Effector memory CD4-positive, alpha-beta T cell (primary cell): ENCODE results near the gene AFF1.
"Not testable (repeated sequence)": the region's sequence is repeated elsewhere in the genome, so short reads cannot be mapped to it uniquely, and the experiment has no call there.

ENCODE experiments used
- DNase-seq, 3 donors: peaks; one replicate each; pipeline ENCODE4 v3.0.0-alpha.2; 2020
- H3K27ac ChIP-seq: 2 replicates; pipeline ENCODE4 v1.7.0; 2013; ENCODE audit warnings: mild to moderate bottlenecking, low read length, moderate library complexity; ENCODE audit not compliant: insufficient read depth, poor library complexity, severe bottlenecking
- H3K27me3 ChIP-seq: replicated peaks from 2 replicates; pipeline ENCODE4 v1.7.0; 2013; ENCODE audit warnings: mild to moderate bottlenecking, low read length; ENCODE audit not compliant: insufficient read depth, control insufficient read depth, poor library complexity, severe bottlenecking
- H3K36me3 ChIP-seq: 2 replicates; pipeline ENCODE4 v1.7.0; 2013; ENCODE audit warnings: mild to moderate bottlenecking, low read length, moderate library complexity; ENCODE audit not compliant: control insufficient read depth, insufficient read depth
- H3K4me1 ChIP-seq: 2 replicates; pipeline ENCODE4 v1.7.0; 2013; ENCODE audit warnings: low read length, mild to moderate bottlenecking; ENCODE audit not compliant: control insufficient read depth, insufficient read depth, poor library complexity, severe bottlenecking
- H3K4me3 ChIP-seq: 2 replicates; pipeline ENCODE4 v1.7.0; 2013; ENCODE audit warnings: low read length, low read depth, mild to moderate bottlenecking; ENCODE audit not compliant: insufficient read depth, poor library complexity, severe bottlenecking
- H3K9me3 ChIP-seq: 2 replicates; pipeline ENCODE4 v1.7.0; 2013; ENCODE audit warnings: mild to moderate bottlenecking, low read length, moderate library complexity; ENCODE audit not compliant: control insufficient read depth

Gene AFF1

GRCh38 chr4:87009095-87009648 is 74.4 kb downstream of the AFF1 start:
- H3K4me3 ChIP-seq, result no peak overlapping the region

GRCh38 chr4:87010192-87010591 is 75.4 kb downstream of the AFF1 start:
- H3K4me1 ChIP-seq, result peaks cover 11% of the 10 kb centered on the region
- DNase-seq, result no peak
- no peaks in the 10 kb centered on the region for H3K27me3 ChIP-seq
- no peaks in the 10 kb centered on the region for H3K36me3 ChIP-seq
- H3K27ac ChIP-seq, result no peak overlapping the region
- H3K4me3 ChIP-seq, result no peak overlapping the region
- no peaks in the 10 kb centered on the region for H3K9me3 ChIP-seq

More at GRCh38 chr4:87009095-87009648, 74.4 kb downstream of the AFF1 start:
- Histone ChIP-seq H3K27me3 (no peaks in the 10 kb centered on the region), H3K9me3 (no peaks in the 10 kb centered on the region), H3K27ac (no peak overlapping the region), H3K36me3 (no peaks in the 10 kb centered on the region), H3K4me1 (peaks cover 15% of the 10 kb centered on the region)
- DNase-seq, result no peak

- peaks cover 9% of the 10 kb centered on the region for H3K4me1 ChIP-seq
- no peaks in the 10 kb centered on the region for H3K36me3 ChIP-seq
- no peaks in the 10 kb centered on the region for H3K9me3 ChIP-seq
- H3K27ac ChIP-seq, result no peak overlapping the region
- no peak for DNase-seq
- no peaks in the 10 kb centered on the region for H3K27me3 ChIP-seq
- H3K4me3 ChIP-seq, result no peak overlapping the region
These were observed 76.7 kb downstream of the AFF1 start for GRCh38 chr4:87011340-87012034.

DNA sequence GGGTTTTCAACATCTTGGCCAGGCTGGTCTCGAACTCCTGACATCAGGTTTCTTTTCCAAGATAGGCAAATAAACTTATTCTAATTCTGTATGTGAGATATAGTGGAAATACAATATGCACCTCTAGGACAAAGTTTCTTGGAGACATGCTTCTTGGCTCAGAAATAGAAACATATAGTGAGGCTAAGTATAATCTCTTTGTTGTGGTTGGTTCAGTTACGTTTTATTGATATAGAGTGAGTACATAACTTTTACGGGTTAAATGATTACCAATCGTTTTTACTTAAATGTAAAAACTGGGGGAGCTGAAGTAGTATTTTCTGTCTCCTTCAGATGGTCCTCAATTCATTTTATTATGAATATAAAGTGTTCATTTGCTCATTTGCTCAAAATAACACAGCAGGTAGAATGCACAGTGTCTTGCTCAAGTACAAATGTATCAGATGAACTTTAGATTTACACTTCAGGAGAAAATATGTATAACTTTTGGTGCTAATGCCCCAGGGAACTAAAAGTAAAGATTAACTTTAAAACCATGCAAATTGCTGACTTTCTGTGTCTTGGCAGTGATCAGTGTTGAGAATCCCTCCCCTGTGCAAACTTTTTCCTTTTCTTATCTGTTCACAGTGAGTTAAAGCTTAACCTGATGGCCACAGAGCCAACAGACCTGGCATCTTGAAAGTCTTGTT is 77.6 kb downstream of the AFF1 start:
- Histone ChIP-seq H3K27ac (no peak overlapping the region), H3K36me3 (no peaks in the 10 kb centered on the region), H3K27me3 (no peaks in the 10 kb centered on the region), H3K4me3 (no peak overlapping the region), H3K9me3 (no peaks in the 10 kb centered on the region), H3K4me1 (peaks cover 9% of the 10 kb centered on the region)
- DNase-seq, result no peak

- H3K36me3 ChIP-seq, DNase-seq, H3K27me3 ChIP-seq, H3K27ac ChIP-seq, H3K9me3 ChIP-seq, H3K4me3 ChIP-seq: not testable (repeated sequence)
- peaks cover 12% of the 10 kb centered on the region for H3K4me1 ChIP-seq
These were observed 78.1 kb downstream of the AFF1 start for GRCh38 chr4:87012954-87013308.

DNA sequence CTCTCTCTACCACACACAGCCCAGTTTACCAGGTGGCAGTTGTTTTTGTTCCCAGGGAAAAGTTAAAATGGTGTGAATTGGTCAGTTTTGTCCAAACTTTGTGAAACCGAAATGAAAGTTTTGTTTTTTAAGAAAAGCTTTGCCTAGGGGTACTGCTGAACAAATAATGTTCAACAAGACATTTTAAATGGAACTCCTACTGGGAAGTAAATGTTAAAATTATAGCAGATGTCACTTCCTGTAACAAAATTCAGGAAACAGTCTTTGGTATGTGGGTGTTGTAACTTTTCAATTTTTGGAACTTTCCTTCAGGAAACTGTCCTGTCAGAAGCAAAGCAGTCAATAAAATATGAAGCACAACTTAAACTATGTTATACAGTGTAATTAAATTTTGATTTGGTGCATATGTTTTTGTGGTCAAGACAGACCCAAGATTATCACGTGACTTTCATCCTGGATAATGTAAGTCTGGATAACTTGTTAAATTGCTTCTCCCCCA is 79.5 kb downstream of the AFF1 start:
- peaks cover 6% of the 10 kb centered on the region for H3K4me1 ChIP-seq
- no peak overlapping the region for H3K27ac ChIP-seq
- H3K9me3 ChIP-seq, result no peaks in the 10 kb centered on the region
- H3K4me3 ChIP-seq, result no peak overlapping the region
- no peak for DNase-seq
- H3K36me3 ChIP-seq, result no peaks in the 10 kb centered on the region
- no peaks in the 10 kb centered on the region for H3K27me3 ChIP-seq

DNA sequence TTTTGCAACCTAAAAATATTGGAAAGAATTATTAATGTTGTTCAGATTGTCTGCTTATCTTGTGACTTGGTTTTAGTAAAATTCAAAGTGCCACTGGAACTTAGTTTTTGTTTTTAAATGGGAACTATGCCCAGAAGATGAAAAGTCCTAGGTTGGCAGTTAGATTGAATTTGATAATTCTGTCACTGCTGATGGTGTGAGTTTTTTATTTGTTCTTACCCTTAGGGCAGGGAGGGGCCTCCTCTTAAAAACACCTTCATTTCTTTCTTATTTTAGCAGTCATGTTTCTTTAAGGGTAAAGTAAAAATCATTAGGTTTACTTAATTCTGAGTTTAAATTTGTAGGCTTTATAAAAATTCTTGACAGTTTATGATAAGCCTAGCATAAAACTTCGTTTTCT is 80.6 kb downstream of the AFF1 start:
- Histone ChIP-seq H3K36me3 (no peaks in the 10 kb centered on the region), H3K4me1 (peaks cover 6% of the 10 kb centered on the region), H3K27me3 (no peaks in the 10 kb centered on the region), H3K4me3 (no peak overlapping the region), H3K9me3 (no peaks in the 10 kb centered on the region), H3K27ac (no peak overlapping the region)
- DNase-seq, result no peak

DNA sequence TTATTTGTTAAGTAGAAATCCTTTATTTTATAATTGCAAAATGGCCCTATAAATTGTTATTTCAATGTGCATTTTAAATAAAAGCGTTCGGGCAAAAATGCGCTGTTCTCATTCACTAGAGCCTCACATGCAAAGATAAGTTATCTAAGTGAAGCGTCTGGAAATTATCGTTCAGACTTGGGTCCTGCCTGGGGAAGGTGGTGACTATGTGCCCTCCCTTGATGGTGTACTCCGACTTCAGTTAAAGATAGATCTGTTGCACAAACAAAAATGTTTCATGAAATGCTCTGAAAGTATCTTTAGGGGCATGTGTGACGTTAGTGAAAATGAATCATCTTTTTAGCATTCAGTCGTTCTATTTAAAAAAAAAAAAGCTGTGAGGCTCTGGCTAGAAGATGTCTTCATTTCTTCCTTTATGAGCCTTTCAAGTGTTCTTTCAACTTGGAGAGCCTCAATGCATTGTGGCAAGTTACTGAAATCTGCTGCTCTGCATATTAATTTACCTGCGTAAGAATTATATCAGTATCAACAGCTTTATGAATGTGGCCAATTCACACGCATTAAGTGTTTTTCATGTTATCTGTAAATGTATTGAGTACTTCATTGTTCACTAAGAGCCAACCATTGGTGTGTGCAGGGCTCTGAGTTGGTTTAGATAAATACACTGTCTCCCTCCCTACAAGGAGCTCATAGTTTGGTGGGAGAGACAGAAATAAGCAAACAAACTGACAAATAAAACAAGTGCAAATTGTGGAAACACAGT is 83.0 kb downstream of the AFF1 start:
- Histone ChIP-seq H3K4me3 (no peak overlapping the region), H3K4me1 (peaks cover 6% of the 10 kb centered on the region), H3K27ac (no peak overlapping the region), H3K9me3 (no peaks in the 10 kb centered on the region), H3K36me3 (no peaks in the 10 kb centered on the region), H3K27me3 (no peaks in the 10 kb centered on the region)
- DNase-seq, result no peak

- DNase-seq, result no peak
- no peak overlapping the region for H3K27ac ChIP-seq
- peaks cover 6% of the 10 kb centered on the region for H3K4me1 ChIP-seq
These were observed 83.9 kb downstream of the AFF1 start for GRCh38 chr4:87018753-87019152.

More at GRCh38 chr4:87018753-87019152, 83.9 kb downstream of the AFF1 start:
- H3K9me3 ChIP-seq, result no peaks in the 10 kb centered on the region
- no peaks in the 10 kb centered on the region for H3K27me3 ChIP-seq
- no peaks in the 10 kb centered on the region for H3K36me3 ChIP-seq
- H3K4me3 ChIP-seq, result no peak overlapping the region
